Stomach smooth muscle (tissue), 2 donors: Measurements from ENCODE around the gene SCG5.

ENCODE experiments used
- H3K27ac ChIP-seq: one replicate; pipeline ENCODE4 v1.7.0; 2013; ENCODE audit warnings: mild to moderate bottlenecking, low read length, inconsistent platforms
- H3K27me3 ChIP-seq, 2 donors: one replicate each; pipeline ENCODE4 v1.7.0; 2013; ENCODE audit warnings: low read length in 2 of 2; ENCODE audit not compliant: insufficient read depth in 2 of 2, control insufficient read depth in 1 of 2
- H3K36me3 ChIP-seq, 2 donors: one replicate each; pipeline ENCODE4 v1.7.0; 2013; ENCODE audit warnings: low read length in 2 of 2; ENCODE audit not compliant: control insufficient read depth in 2 of 2, insufficient read depth in 2 of 2
- H3K4me1 ChIP-seq: one replicate; pipeline ENCODE4 v1.7.0; 2013; ENCODE audit warnings: low read length; ENCODE audit not compliant: control insufficient read depth, insufficient read depth
- H3K4me3 ChIP-seq, 2 donors: one replicate each; pipeline ENCODE4 v1.7.0; 2013; ENCODE audit warnings: low read length in 2 of 2
- H3K9ac ChIP-seq, 2 donors: one replicate each; pipeline ENCODE4 v1.7.0; 2013; ENCODE audit warnings: low read length in 2 of 2, mild to moderate bottlenecking in 1 of 2
- H3K9me3 ChIP-seq, 2 donors: one replicate each; pipeline ENCODE4 v1.7.0; 2013; ENCODE audit warnings: low read length in 2 of 2; ENCODE audit not compliant: control insufficient read depth in 2 of 2
- donor health status: healthy.
- donor health status: Pancreatic carcinoma.

The SCG5 gene

GRCh38 chr15:32642667-32643435 is 1.3 kb downstream of the SCG5 start:
- Histone ChIP-seq H3K4me1 (no peaks in the 10 kb centered on the region), H3K4me3 (no peak overlapping the region), H3K9me3 (no peaks in the 10 kb centered on the region), H3K27me3 (peaks cover 7 to 8% of the 10 kb centered on the region in 2 donors), H3K36me3 (no peaks in the 10 kb centered on the region), H3K9ac (no peak overlapping the region), H3K27ac (no peak overlapping the region)

GRCh38 chr15:32643907-32644445 is 2.5 kb downstream of the SCG5 start:
- H3K4me1 ChIP-seq = no peaks in the 10 kb centered on the region
- no peak overlapping the region for H3K9ac ChIP-seq
- H3K9me3 ChIP-seq = no peaks in the 10 kb centered on the region
- H3K36me3 ChIP-seq = no peaks in the 10 kb centered on the region
- peaks cover 7 to 8% of the 10 kb centered on the region in 2 donors for H3K27me3 ChIP-seq
- no peak overlapping the region for H3K4me3 ChIP-seq
- no peak overlapping the region for H3K27ac ChIP-seq

- Histone ChIP-seq H3K4me1 (no peaks in the 10 kb centered on the region), H3K27me3 (peaks cover 6 to 7% of the 10 kb centered on the region in 2 donors), H3K4me3 (no peak overlapping the region), H3K9ac (no peak overlapping the region), H3K9me3 (no peaks in the 10 kb centered on the region), H3K36me3 (no peaks in the 10 kb centered on the region), H3K27ac (no peak overlapping the region)
Measured at GRCh38 chr15:32646291-32646690, 4.8 kb downstream of the SCG5 start.

GRCh38 chr15:32649342-32649741 is 7.8 kb downstream of the SCG5 start:
- Histone ChIP-seq H3K27ac (no peak overlapping the region), H3K4me1 (no peaks in the 10 kb centered on the region), H3K9me3 (no peaks in the 10 kb centered on the region), H3K4me3 (no peak overlapping the region), H3K36me3 (no peaks in the 10 kb centered on the region), H3K9ac (no peak overlapping the region), H3K27me3 (no peaks in the 10 kb centered on the region)

- Histone ChIP-seq H3K36me3 (no peaks in the 10 kb centered on the region), H3K27me3 (no peaks in the 10 kb centered on the region), H3K27ac (no peak overlapping the region), H3K4me1 (no peaks in the 10 kb centered on the region), H3K4me3 (no peak overlapping the region), H3K9me3 (no peaks in the 10 kb centered on the region), H3K9ac (no peak overlapping the region)
Measured at GRCh38 chr15:32651229-32651837, 9.8 kb downstream of the SCG5 start.

- H3K27me3 ChIP-seq = no peaks in the 10 kb centered on the region
- H3K27ac ChIP-seq = no peak overlapping the region
- no peaks in the 10 kb centered on the region for H3K9me3 ChIP-seq
Measured at GRCh38 chr15:32652178-32652577, 10.7 kb downstream of the SCG5 start.

GRCh38 chr15:32656091-32656490 is 14.6 kb downstream of the SCG5 start:
- Histone ChIP-seq H3K9me3 (no peaks in the 10 kb centered on the region), H3K27me3 (no peaks in the 10 kb centered on the region), H3K27ac (no peak overlapping the region), H3K4me1 (peaks cover 12% of the 10 kb centered on the region), H3K36me3 (no peaks in the 10 kb centered on the region), H3K4me3 (no peak overlapping the region), H3K9ac (no peak overlapping the region)

More at GRCh38 chr15:32652178-32652577, 10.7 kb downstream of the SCG5 start:
- no peaks in the 10 kb centered on the region for H3K36me3 ChIP-seq
- no peaks in the 10 kb centered on the region for H3K4me1 ChIP-seq
- no peak overlapping the region for H3K4me3 ChIP-seq
- no peak overlapping the region for H3K9ac ChIP-seq

- H3K36me3 ChIP-seq = no peaks in the 10 kb centered on the region
- peaks cover 12% of the 10 kb centered on the region for H3K4me1 ChIP-seq
- no peak overlapping the region for H3K27ac ChIP-seq
- no peaks in the 10 kb centered on the region for H3K9me3 ChIP-seq
- no peak overlapping the region for H3K4me3 ChIP-seq
- H3K27me3 ChIP-seq = no peaks in the 10 kb centered on the region
- no peak overlapping the region for H3K9ac ChIP-seq
Measured at GRCh38 chr15:32656496-32656895, 15.0 kb downstream of the SCG5 start.

GRCh38 chr15:32657198-32657883 is 15.8 kb downstream of the SCG5 start:
- no peak overlapping the region for H3K9ac ChIP-seq
- no peaks in the 10 kb centered on the region for H3K36me3 ChIP-seq
- H3K4me1 ChIP-seq = peaks cover 12% of the 10 kb centered on the region
- H3K9me3 ChIP-seq = no peaks in the 10 kb centered on the region
- H3K27me3 ChIP-seq = no peaks in the 10 kb centered on the region
- H3K4me3 ChIP-seq = no peak overlapping the region
- no peak overlapping the region for H3K27ac ChIP-seq

- Histone ChIP-seq H3K4me1 (peaks cover 12% of the 10 kb centered on the region), H3K27me3 (no peaks in the 10 kb centered on the region), H3K4me3 (no peak overlapping the region), H3K9ac (no peak overlapping the region), H3K9me3 (no peaks in the 10 kb centered on the region), H3K36me3 (no peaks in the 10 kb centered on the region), H3K27ac (no peak overlapping the region)
Measured at GRCh38 chr15:32657941-32658340, 16.4 kb downstream of the SCG5 start.
